Measurements from ENCODE around the gene BCL6.

- TF ChIP-seq CUX1 (CRISPR knock-in tag; IDR thresholded peaks at IDR 0.05) (no peak), CTCF (IDR thresholded peaks at IDR 0.05 in 2 of 3, conservative IDR thresholded peaks at IDR 0.05 in 1 of 3; ENCODE audit: insufficient read depth in 2 of 3, low read depth in 1 of 3, low read length in 3 of 3) (no peak), MEIS2 (IDR thresholded peaks at IDR 0.05; ENCODE audit: partially characterized antibody) (no peak), CREB1 (IDR thresholded peaks at IDR 0.05) (no peak), CREB1 (CRISPR knock-in tag; IDR thresholded peaks at IDR 0.05) (no peak), BDP1 (IDR thresholded peaks at IDR 0.05; ENCODE audit: insufficient read depth, insufficient read length) (no peak)
Observed at GRCh38 chr3:187744169-187745151, 808 bp downstream of the BCL6 start.
